ENCODE measurements around the gene DRGX. TPM values are rescaled to one million over a fixed set of nuclear protein-coding genes. Genes with fewer than 3 reads are reported as not detected.
A peak's percentile ranks its signal among the peaks of the same experiment; 100 is the strongest.

DRGX gene
- total RNA-seq, 1 donor from 2014 or later = not detected

GRCh38 chr10:49374740-49375139 lies 21.1 kb downstream of the DRGX start:
- Mint-ChIP-seq H3K9me3 (ENCODE audit: unreplicated experiment) (no peaks in the 10 kb centered on the region), H3K27me3 (ENCODE audit: unreplicated experiment) (peaks cover 46% of the 10 kb centered on the region), H3K4me3 (ENCODE audit: unreplicated experiment) (no peak overlapping the region), H3K36me3 (ENCODE audit: unreplicated experiment) (no peaks in the 10 kb centered on the region), H3K4me1 (ENCODE audit: unreplicated experiment) (peaks cover 4% of the 10 kb centered on the region), H3K27ac (ENCODE audit: unreplicated experiment) (no peak overlapping the region)
- no peak for DNase-seq (ENCODE audit: extremely low spot score, unreplicated experiment)
- TF ChIP-seq CTCF (IDR thresholded peaks at IDR 0.05) = no peak

- Mint-ChIP-seq H3K27ac (ENCODE audit: unreplicated experiment) (no peak overlapping the region), H3K4me3 (ENCODE audit: unreplicated experiment) (no peak overlapping the region), H3K36me3 (ENCODE audit: unreplicated experiment) (no peaks in the 10 kb centered on the region), H3K4me1 (ENCODE audit: unreplicated experiment) (peaks cover 13% of the 10 kb centered on the region), H3K9me3 (ENCODE audit: unreplicated experiment) (no peaks in the 10 kb centered on the region), H3K27me3 (ENCODE audit: unreplicated experiment) (peaks cover 46% of the 10 kb centered on the region)
- TF ChIP-seq CTCF (IDR thresholded peaks at IDR 0.05) = no peak
- peak; percentile 19 for DNase-seq (ENCODE audit: extremely low spot score, unreplicated experiment)
Measured at GRCh38 chr10:49373361-49373760, 22.5 kb downstream of the DRGX start.

- H3K4me3 Mint-ChIP-seq (ENCODE audit: unreplicated experiment) = no peak overlapping the region
- peaks cover 42% of the 10 kb centered on the region for H3K27me3 Mint-ChIP-seq (ENCODE audit: unreplicated experiment)
- TF ChIP-seq CTCF (IDR thresholded peaks at IDR 0.05) = no peak
- H3K36me3 Mint-ChIP-seq (ENCODE audit: unreplicated experiment) = no peaks in the 10 kb centered on the region
- peaks cover 15% of the 10 kb centered on the region for H3K4me1 Mint-ChIP-seq (ENCODE audit: unreplicated experiment)
- no peaks in the 10 kb centered on the region for H3K9me3 Mint-ChIP-seq (ENCODE audit: unreplicated experiment)
- no peak overlapping the region for H3K27ac Mint-ChIP-seq (ENCODE audit: unreplicated experiment)
- DNase-seq (ENCODE audit: extremely low spot score, unreplicated experiment) = peak; percentile 19
Measured at GRCh38 chr10:49371967-49372366, 23.9 kb downstream of the DRGX start.

DNA sequence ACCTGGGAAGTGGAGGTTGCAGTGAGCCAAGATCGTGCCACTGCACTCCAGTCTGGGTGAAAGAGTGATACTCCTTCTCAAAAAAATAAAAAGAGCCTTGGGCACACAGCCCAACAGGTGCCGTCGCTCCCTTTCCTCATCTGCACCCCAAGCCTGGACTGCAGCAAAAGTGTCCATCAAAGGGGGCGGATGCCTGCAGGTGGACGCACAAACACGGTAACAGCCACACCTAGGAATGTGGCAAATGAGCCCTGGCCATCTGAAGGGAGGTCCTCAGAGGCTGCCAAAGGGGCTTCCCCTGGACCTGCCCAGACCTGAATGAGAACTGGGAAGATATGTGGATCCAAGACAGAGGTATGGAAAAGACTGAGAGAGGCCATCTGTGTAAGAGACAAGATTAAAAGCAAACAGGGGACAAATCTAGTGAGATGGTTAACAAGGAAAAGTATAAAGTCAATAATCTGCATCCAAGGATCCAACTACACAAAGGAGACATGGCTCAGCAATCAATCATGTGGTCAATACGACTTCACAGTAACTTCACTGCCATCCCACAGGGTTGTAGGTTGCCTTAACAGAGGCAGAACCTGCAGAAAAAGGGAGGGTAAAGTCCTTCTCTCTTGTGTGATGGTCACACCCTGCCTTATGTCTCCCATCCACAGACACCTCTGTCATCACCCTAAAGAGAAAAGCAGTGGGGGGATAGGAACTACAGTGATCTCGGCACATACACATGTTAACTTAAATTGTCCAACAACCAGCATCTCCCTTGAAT lies 25.4 kb downstream of the DRGX start:
- Mint-ChIP-seq H3K4me1 (ENCODE audit: unreplicated experiment) (peaks cover 15% of the 10 kb centered on the region), H3K27ac (ENCODE audit: unreplicated experiment) (no peak overlapping the region), H3K27me3 (ENCODE audit: unreplicated experiment) (peaks cover 28% of the 10 kb centered on the region), H3K4me3 (ENCODE audit: unreplicated experiment) (no peak overlapping the region), H3K36me3 (ENCODE audit: unreplicated experiment) (no peaks in the 10 kb centered on the region), H3K9me3 (ENCODE audit: unreplicated experiment) (no peaks in the 10 kb centered on the region)
- DNase-seq (ENCODE audit: extremely low spot score, unreplicated experiment) = peak; percentile 59
- no peak for TF ChIP-seq CTCF (IDR thresholded peaks at IDR 0.05)

GRCh38 chr10:49369216-49370162 lies 26.4 kb downstream of the DRGX start:
- peak; percentile 73 for DNase-seq (ENCODE audit: extremely low spot score, unreplicated experiment)
- Mint-ChIP-seq H3K9me3 (ENCODE audit: unreplicated experiment) (no peaks in the 10 kb centered on the region), H3K4me1 (ENCODE audit: unreplicated experiment) (peaks cover 15% of the 10 kb centered on the region), H3K27ac (ENCODE audit: unreplicated experiment) (no peak overlapping the region), H3K36me3 (ENCODE audit: unreplicated experiment) (no peaks in the 10 kb centered on the region), H3K4me3 (ENCODE audit: unreplicated experiment) (no peak overlapping the region), H3K27me3 (ENCODE audit: unreplicated experiment) (peaks cover 20% of the 10 kb centered on the region)
- TF ChIP-seq CTCF (IDR thresholded peaks at IDR 0.05) = no peak
